Measurements from ENCODE around the gene DOCK2.

GRCh38 chr5:169805527-169805934, 168.5 kb downstream of the DOCK2 start:
- TF ChIP-seq EZH2phosphoT487 (IDR thresholded peaks at IDR 0.05; ENCODE audit: borderline replicate concordance, low read depth, low read length) = no peak
- no peak for TF ChIP-seq CTCF (conservative IDR thresholded peaks at IDR 0.05; ENCODE audit: low read length)

All from OCI-LY7 (cell line).